ENCODE measurements around the gene GAB3. TPM values are rescaled to one million over a fixed set of nuclear protein-coding genes. Genes with fewer than 3 reads are reported as not detected.

The GAB3 gene
- polyA plus RNA-seq, 1 donor from 2014 or later = not detected

DNA sequence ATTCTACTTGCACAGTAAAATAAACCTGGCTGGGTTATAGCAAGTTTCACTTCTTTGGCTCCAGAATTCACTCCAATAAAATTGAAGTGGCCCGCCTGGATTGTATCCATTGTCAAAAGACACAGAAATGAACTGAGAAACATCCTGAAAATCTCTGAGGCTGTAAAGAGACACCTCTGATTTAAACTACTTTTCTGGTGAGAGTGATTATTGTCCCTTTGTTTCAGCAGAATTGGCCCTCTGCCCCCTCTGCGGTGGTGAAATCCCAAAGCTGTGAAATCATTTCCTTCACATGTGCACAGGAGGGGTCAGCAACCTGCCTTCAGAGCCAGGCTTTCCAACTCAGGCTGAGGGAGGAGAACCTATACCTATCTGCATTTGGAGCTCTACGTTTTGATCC, 23.0 kb downstream of the GAB3 start:
- Histone ChIP-seq H3K4me2 (ENCODE audit: low read length) (no peak overlapping the region), H3K9me3 (ENCODE audit: low read length) (no peaks in the 10 kb centered on the region), H4K20me1 (ENCODE audit: insufficient read depth) (no peaks in the 10 kb centered on the region), H3K9me2 (ENCODE audit: insufficient read depth, low read length) (no peaks in the 10 kb centered on the region), H3F3A (ENCODE audit: insufficient read depth, low read length, poor library complexity, severe bottlenecking) (no peaks in the 10 kb centered on the region), H3K27me3 (ENCODE audit: insufficient read depth, low read depth, low read length) (no peaks in the 10 kb centered on the region), H3K27ac (ENCODE audit: low read length) (no peak overlapping the region), H3K4me3 (ENCODE audit: low read length) (no peak overlapping the region), H3K36me3 (ENCODE audit: insufficient read depth, low read length) (no peaks in the 10 kb centered on the region), H3K79me2 (replicated peaks; ENCODE audit: insufficient read depth, low read length) (no peaks in the 10 kb centered on the region), H3K9ac (ENCODE audit: low read length) (no peak overlapping the region), H2AFZ (ENCODE audit: low read depth, low read length) (no peak overlapping the region)
- TF ChIP-seq MXI1 (conservative IDR thresholded peaks at IDR 0.05; ENCODE audit: poor library complexity, severe bottlenecking) = no peak
- TF ChIP-seq POLR2AphosphoS5 (IDR thresholded peaks at IDR 0.05) = no peak

DNA sequence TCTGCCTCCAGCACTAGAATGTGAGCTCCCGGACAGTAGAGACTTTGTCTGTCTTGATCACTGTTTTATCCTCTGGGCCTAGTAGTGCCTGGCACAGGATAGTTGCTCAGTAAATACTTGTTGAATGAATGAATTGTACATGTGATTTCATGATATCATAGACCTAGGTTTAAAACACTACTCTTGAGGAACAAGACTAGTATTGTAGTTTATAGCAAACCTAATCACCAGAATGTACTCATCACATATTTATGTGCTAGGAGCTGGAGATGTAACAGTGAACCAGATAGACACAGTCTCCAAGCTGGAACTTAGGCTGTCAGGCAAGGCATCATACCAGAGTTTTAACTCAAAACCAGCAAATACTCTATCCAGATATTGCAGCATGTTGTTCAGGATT, 23.5 kb downstream of the GAB3 start:
- Histone ChIP-seq H3K9ac (ENCODE audit: low read length) (no peak overlapping the region), H2AFZ (ENCODE audit: low read depth, low read length) (no peak overlapping the region), H3K9me3 (ENCODE audit: low read length) (no peaks in the 10 kb centered on the region), H3K79me2 (replicated peaks; ENCODE audit: insufficient read depth, low read length) (no peaks in the 10 kb centered on the region), H4K20me1 (ENCODE audit: insufficient read depth) (no peaks in the 10 kb centered on the region), H3F3A (ENCODE audit: insufficient read depth, low read length, poor library complexity, severe bottlenecking) (no peaks in the 10 kb centered on the region), H3K9me2 (ENCODE audit: insufficient read depth, low read length) (no peaks in the 10 kb centered on the region), H3K4me3 (ENCODE audit: low read length) (no peak overlapping the region), H3K4me2 (ENCODE audit: low read length) (no peak overlapping the region), H3K27me3 (ENCODE audit: insufficient read depth, low read depth, low read length) (no peaks in the 10 kb centered on the region), H3K27ac (ENCODE audit: low read length) (no peak overlapping the region), H3K36me3 (ENCODE audit: insufficient read depth, low read length) (no peaks in the 10 kb centered on the region)
- TF ChIP-seq, protein P1, sequence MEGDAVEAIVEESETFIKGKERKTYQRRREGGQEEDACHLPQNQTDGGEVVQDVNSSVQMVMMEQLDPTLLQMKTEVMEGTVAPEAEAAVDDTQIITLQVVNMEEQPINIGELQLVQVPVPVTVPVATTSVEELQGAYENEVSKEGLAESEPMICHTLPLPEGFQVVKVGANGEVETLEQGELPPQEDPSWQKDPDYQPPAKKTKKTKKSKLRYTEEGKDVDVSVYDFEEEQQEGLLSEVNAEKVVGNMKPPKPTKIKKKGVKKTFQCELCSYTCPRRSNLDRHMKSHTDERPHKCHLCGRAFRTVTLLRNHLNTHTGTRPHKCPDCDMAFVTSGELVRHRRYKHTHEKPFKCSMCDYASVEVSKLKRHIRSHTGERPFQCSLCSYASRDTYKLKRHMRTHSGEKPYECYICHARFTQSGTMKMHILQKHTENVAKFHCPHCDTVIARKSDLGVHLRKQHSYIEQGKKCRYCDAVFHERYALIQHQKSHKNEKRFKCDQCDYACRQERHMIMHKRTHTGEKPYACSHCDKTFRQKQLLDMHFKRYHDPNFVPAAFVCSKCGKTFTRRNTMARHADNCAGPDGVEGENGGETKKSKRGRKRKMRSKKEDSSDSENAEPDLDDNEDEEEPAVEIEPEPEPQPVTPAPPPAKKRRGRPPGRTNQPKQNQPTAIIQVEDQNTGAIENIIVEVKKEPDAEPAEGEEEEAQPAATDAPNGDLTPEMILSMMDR (IDR thresholded peaks at IDR 0.05; ENCODE audit: poor library complexity, severe bottlenecking) = no peak
- TF ChIP-seq SMC3 (conservative IDR thresholded peaks at IDR 0.05; ENCODE audit: poor library complexity) = no peak
- no peak for TF ChIP-seq EP300 (conservative IDR thresholded peaks at IDR 0.05; ENCODE audit: poor library complexity, severe bottlenecking)
- TF ChIP-seq, protein P2, sequence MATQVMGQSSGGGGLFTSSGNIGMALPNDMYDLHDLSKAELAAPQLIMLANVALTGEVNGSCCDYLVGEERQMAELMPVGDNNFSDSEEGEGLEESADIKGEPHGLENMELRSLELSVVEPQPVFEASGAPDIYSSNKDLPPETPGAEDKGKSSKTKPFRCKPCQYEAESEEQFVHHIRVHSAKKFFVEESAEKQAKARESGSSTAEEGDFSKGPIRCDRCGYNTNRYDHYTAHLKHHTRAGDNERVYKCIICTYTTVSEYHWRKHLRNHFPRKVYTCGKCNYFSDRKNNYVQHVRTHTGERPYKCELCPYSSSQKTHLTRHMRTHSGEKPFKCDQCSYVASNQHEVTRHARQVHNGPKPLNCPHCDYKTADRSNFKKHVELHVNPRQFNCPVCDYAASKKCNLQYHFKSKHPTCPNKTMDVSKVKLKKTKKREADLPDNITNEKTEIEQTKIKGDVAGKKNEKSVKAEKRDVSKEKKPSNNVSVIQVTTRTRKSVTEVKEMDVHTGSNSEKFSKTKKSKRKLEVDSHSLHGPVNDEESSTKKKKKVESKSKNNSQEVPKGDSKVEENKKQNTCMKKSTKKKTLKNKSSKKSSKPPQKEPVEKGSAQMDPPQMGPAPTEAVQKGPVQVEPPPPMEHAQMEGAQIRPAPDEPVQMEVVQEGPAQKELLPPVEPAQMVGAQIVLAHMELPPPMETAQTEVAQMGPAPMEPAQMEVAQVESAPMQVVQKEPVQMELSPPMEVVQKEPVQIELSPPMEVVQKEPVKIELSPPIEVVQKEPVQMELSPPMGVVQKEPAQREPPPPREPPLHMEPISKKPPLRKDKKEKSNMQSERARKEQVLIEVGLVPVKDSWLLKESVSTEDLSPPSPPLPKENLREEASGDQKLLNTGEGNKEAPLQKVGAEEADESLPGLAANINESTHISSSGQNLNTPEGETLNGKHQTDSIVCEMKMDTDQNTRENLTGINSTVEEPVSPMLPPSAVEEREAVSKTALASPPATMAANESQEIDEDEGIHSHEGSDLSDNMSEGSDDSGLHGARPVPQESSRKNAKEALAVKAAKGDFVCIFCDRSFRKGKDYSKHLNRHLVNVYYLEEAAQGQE (IDR thresholded peaks at IDR 0.05; ENCODE audit: borderline replicate concordance) = no peak
- no peak for TF ChIP-seq RAD21 (conservative IDR thresholded peaks at IDR 0.05)
- no peak for TF ChIP-seq MXI1 (conservative IDR thresholded peaks at IDR 0.05; ENCODE audit: poor library complexity, severe bottlenecking)
- no peak for TF ChIP-seq TAF1 (IDR thresholded peaks at IDR 0.05; ENCODE audit: low read depth)
- TF ChIP-seq POLR2AphosphoS5 (IDR thresholded peaks at IDR 0.05) = no peak
- no peak for TF ChIP-seq EZH2 (IDR thresholded peaks at IDR 0.05; ENCODE audit: borderline replicate concordance, insufficient read depth, low read length, poor library complexity, severe bottlenecking)
